Measurements from ENCODE around the gene KITLG. TPM values are rescaled to one million over a fixed set of nuclear protein-coding genes. Genes with fewer than 3 reads are reported as not detected.
"Not testable (repeated sequence)": the region's sequence is repeated elsewhere in the genome, so short reads cannot be mapped to it uniquely, and the experiment has no call there.

Gene KITLG
- polyA plus RNA-seq, 1 donor (not counting 4 experiments of a cell fraction or from before 2014, with no cell fraction given) = 21.2 TPM

- Histone ChIP-seq H2AFZ (ENCODE audit: control insufficient read depth, low read length) (no peak overlapping the region), H3K27ac (ENCODE audit: control insufficient read depth, insufficient read depth, low read length) (no peak overlapping the region), H3K9me3 (ENCODE audit: control insufficient read depth, low read depth, low read length) (no peaks in the 10 kb centered on the region), H3K9ac (ENCODE audit: control insufficient read depth, extremely low read depth, insufficient read depth, low read length) (no peak overlapping the region), H3K4me3 (ENCODE audit: control insufficient read depth in 2 of 3, extremely low read depth in 1 of 3, insufficient read depth in 2 of 3, low read depth in 1 of 3, low read length in 3 of 3) (no peak overlapping the region), H3K4me1 (ENCODE audit: control insufficient read depth, extremely low read depth, insufficient read depth, low read length) (no peaks in the 10 kb centered on the region), H3K36me3 (ENCODE audit: control insufficient read depth in 2 of 2, extremely low read depth in 1 of 2, insufficient read depth in 2 of 2, low read length in 2 of 2) (peaks cover 4 to 11% of the 10 kb centered on the region in 2 experiments), H3K79me2 (ENCODE audit: control insufficient read depth, insufficient read depth, low read length) (no peaks in the 10 kb centered on the region), H4K20me1 (ENCODE audit: control insufficient read depth, extremely low read depth, insufficient read depth, low read length) (no peaks in the 10 kb centered on the region), H3K9me1 (ENCODE audit: control insufficient read depth, extremely low read depth, insufficient read depth, low read length) (peaks cover 2% of the 10 kb centered on the region), H3K4me2 (ENCODE audit: control insufficient read depth, extremely low read depth, insufficient read depth, low read depth, low read length) (no peak overlapping the region), H3K27me3 (ENCODE audit: control insufficient read depth, extremely low read depth, insufficient read depth, low read length) (no peaks in the 10 kb centered on the region)
- TF ChIP-seq CTCF (optimal IDR thresholded peaks at IDR 0.05 in 1 of 3, IDR thresholded peaks at IDR 0.05 in 1 of 3, conservative IDR thresholded peaks at IDR 0.05 in 1 of 3; ENCODE audit: extremely low read depth in 1 of 3, insufficient read depth in 2 of 3, low read length in 3 of 3) (no peak), EZH2 (IDR thresholded peaks at IDR 0.05; ENCODE audit: low read length) (no peak)
- DNase-seq (ENCODE audit: low read depth, low spot score) (no peak), FAIRE-seq (no peak)
- dilution Hi-C loops (cut with MboI; ENCODE audit: extremely low pct_ligation_motif_present, low sequenced_read_pairs) = no loop called here
Measured at GRCh38 chr12:88509851-88510250, 70.4 kb downstream of the KITLG start.

- FAIRE-seq (no peak), DNase-seq (ENCODE audit: low read depth, low spot score) (no peak)
- H3K4me1 ChIP-seq (ENCODE audit: control insufficient read depth, extremely low read depth, insufficient read depth, low read length) = no peaks in the 10 kb centered on the region
- TF ChIP-seq CTCF (optimal IDR thresholded peaks at IDR 0.05 in 1 of 3, IDR thresholded peaks at IDR 0.05 in 1 of 3, conservative IDR thresholded peaks at IDR 0.05 in 1 of 3; ENCODE audit: extremely low read depth in 1 of 3, insufficient read depth in 2 of 3, low read length in 3 of 3) (no peak), EZH2 (IDR thresholded peaks at IDR 0.05; ENCODE audit: low read length) (no peak)
- no peaks in the 10 kb centered on the region for H4K20me1 ChIP-seq (ENCODE audit: control insufficient read depth, extremely low read depth, insufficient read depth, low read length)
- H3K27me3 ChIP-seq (ENCODE audit: control insufficient read depth, extremely low read depth, insufficient read depth, low read length) = no peaks in the 10 kb centered on the region
- H2AFZ ChIP-seq (ENCODE audit: control insufficient read depth, low read length) = no peak overlapping the region
- no peak overlapping the region for H3K27ac ChIP-seq (ENCODE audit: control insufficient read depth, insufficient read depth, low read length)
- no peak overlapping the region for H3K4me3 ChIP-seq (ENCODE audit: control insufficient read depth in 2 of 3, extremely low read depth in 1 of 3, insufficient read depth in 2 of 3, low read depth in 1 of 3, low read length in 3 of 3)
- H3K9me3 ChIP-seq (ENCODE audit: control insufficient read depth, low read depth, low read length) = no peaks in the 10 kb centered on the region
- H3K9me1 ChIP-seq (ENCODE audit: control insufficient read depth, extremely low read depth, insufficient read depth, low read length) = peaks cover 2% of the 10 kb centered on the region
- no peak overlapping the region for H3K4me2 ChIP-seq (ENCODE audit: control insufficient read depth, extremely low read depth, insufficient read depth, low read depth, low read length)
- dilution Hi-C loops (cut with MboI; ENCODE audit: extremely low pct_ligation_motif_present, low sequenced_read_pairs) = no loop called here
- peaks cover 4 to 11% of the 10 kb centered on the region in 2 experiments for H3K36me3 ChIP-seq (ENCODE audit: control insufficient read depth in 2 of 2, extremely low read depth in 1 of 2, insufficient read depth in 2 of 2, low read length in 2 of 2)
- H3K9ac ChIP-seq (ENCODE audit: control insufficient read depth, extremely low read depth, insufficient read depth, low read length) = no peak overlapping the region
- H3K79me2 ChIP-seq (ENCODE audit: control insufficient read depth, insufficient read depth, low read length) = no peaks in the 10 kb centered on the region
Measured at GRCh38 chr12:88509347-88509746, 70.9 kb downstream of the KITLG start.

GRCh38 chr12:88507851-88508250, 72.4 kb downstream of the KITLG start:
- H3K36me3 ChIP-seq (ENCODE audit: control insufficient read depth in 2 of 2, extremely low read depth in 1 of 2, insufficient read depth in 2 of 2, low read length in 2 of 2) = peaks cover 4 to 13% of the 10 kb centered on the region in 2 experiments
- FAIRE-seq; H3K27me3 ChIP-seq (ENCODE audit: control insufficient read depth, extremely low read depth, insufficient read depth, low read length); H3K9me3 ChIP-seq (ENCODE audit: control insufficient read depth, low read depth, low read length); H3K4me2 ChIP-seq (ENCODE audit: control insufficient read depth, extremely low read depth, insufficient read depth, low read depth, low read length); H3K9me1 ChIP-seq (ENCODE audit: control insufficient read depth, extremely low read depth, insufficient read depth, low read length); H3K79me2 ChIP-seq (ENCODE audit: control insufficient read depth, insufficient read depth, low read length); H3K27ac ChIP-seq (ENCODE audit: control insufficient read depth, insufficient read depth, low read length); H4K20me1 ChIP-seq (ENCODE audit: control insufficient read depth, extremely low read depth, insufficient read depth, low read length); H2AFZ ChIP-seq (ENCODE audit: control insufficient read depth, low read length); H3K9ac ChIP-seq (ENCODE audit: control insufficient read depth, extremely low read depth, insufficient read depth, low read length); dilution Hi-C loops (cut with MboI; ENCODE audit: extremely low pct_ligation_motif_present, low sequenced_read_pairs); DNase-seq (ENCODE audit: low read depth, low spot score); H3K4me1 ChIP-seq (ENCODE audit: control insufficient read depth, extremely low read depth, insufficient read depth, low read length); H3K4me3 ChIP-seq (ENCODE audit: control insufficient read depth in 2 of 3, extremely low read depth in 1 of 3, insufficient read depth in 2 of 3, low read depth in 1 of 3, low read length in 3 of 3): not testable (repeated sequence)

Measured in keratinocyte (primary cell).